ENCODE measurements around the gene AP1B1.
"Not testable (repeated sequence)": the region's sequence is repeated elsewhere in the genome, so short reads cannot be mapped to it uniquely, and the experiment has no call there.

The AP1B1 gene

DNA sequence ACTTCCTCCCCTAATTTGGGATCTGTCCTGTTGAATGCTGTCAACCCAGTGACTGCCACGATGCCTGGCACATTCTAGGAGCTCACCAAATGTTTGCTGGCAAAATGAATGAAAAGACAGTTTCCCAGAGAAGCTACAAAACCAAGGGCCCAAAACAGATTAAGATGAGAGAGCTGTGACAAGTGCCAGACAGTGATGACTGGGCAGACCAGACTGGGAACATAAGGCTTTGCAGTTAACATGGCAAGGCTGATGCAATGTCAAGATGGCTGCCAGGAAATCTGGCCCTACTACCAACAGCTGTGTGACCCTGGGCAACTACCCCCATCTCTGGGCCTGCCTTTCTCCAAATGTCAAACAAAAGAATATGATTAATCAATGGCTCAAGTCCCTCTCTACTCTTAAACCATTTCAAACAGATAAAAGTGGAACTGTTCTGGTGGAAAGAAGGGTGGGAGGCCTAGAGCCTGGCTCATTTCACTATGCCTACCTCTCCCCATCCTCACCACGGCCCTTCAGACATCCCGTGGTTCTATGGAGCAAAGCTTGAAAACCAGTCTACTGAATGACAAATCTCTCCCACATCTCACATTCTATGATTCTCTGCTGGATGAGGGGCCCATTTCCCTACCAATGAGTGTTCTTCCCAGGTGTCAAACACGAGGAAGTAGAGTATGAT lies 12.8 kb downstream of the AP1B1 start:
- DNase-seq (ENCODE audit: low spot score) (no peak), ATAC-seq (ENCODE audit: low read depth) (no peak)
- TF ChIP-seq, protein P1, sequence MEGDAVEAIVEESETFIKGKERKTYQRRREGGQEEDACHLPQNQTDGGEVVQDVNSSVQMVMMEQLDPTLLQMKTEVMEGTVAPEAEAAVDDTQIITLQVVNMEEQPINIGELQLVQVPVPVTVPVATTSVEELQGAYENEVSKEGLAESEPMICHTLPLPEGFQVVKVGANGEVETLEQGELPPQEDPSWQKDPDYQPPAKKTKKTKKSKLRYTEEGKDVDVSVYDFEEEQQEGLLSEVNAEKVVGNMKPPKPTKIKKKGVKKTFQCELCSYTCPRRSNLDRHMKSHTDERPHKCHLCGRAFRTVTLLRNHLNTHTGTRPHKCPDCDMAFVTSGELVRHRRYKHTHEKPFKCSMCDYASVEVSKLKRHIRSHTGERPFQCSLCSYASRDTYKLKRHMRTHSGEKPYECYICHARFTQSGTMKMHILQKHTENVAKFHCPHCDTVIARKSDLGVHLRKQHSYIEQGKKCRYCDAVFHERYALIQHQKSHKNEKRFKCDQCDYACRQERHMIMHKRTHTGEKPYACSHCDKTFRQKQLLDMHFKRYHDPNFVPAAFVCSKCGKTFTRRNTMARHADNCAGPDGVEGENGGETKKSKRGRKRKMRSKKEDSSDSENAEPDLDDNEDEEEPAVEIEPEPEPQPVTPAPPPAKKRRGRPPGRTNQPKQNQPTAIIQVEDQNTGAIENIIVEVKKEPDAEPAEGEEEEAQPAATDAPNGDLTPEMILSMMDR (IDR thresholded peaks at IDR 0.05; ENCODE audit: poor library complexity, severe bottlenecking), result no peak
- Histone ChIP-seq H3K9me3 (ENCODE audit: severe bottlenecking) (no peaks in the 10 kb centered on the region), H3K36me3 (ENCODE audit: low read depth) (peaks cover 41% of the 10 kb centered on the region), H3K4me1 (ENCODE audit: insufficient read depth, poor library complexity, severe bottlenecking) (peaks cover 24% of the 10 kb centered on the region), H3K27ac (ENCODE audit: poor library complexity, severe bottlenecking) (no peak overlapping the region), H3K4me3 (ENCODE audit: severe bottlenecking) (no peak overlapping the region), H3K27me3 (ENCODE audit: insufficient read depth, poor library complexity, severe bottlenecking) (no peaks in the 10 kb centered on the region)

DNA sequence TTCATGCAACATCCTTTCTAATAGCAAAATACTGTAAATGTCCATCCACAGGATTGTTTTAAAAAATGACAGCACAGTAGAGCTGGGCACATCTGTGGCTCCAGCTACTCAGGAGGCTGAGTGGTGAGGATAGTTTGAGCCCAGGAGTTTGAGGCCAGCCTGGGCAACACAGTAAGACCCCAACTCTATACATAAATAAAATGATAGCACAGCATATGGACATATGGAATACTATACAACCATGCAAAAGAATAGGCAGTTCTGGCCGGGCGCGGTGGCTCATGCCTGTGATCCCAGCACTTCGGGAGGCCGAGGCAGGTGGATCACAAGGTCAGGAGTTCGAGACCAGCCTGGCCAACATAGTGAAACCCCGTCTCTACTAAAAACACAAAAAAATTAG lies 13.6 kb downstream of the AP1B1 start:
- Histone ChIP-seq H3K36me3 (ENCODE audit: low read depth) (peaks cover 41% of the 10 kb centered on the region), H3K4me1 (ENCODE audit: insufficient read depth, poor library complexity, severe bottlenecking) (peaks cover 23% of the 10 kb centered on the region)
- not testable (repeated sequence) for ATAC-seq (ENCODE audit: low read depth); H3K9me3 ChIP-seq (ENCODE audit: severe bottlenecking); H3K27me3 ChIP-seq (ENCODE audit: insufficient read depth, poor library complexity, severe bottlenecking); DNase-seq (ENCODE audit: low spot score); H3K27ac ChIP-seq (ENCODE audit: poor library complexity, severe bottlenecking); H3K4me3 ChIP-seq (ENCODE audit: severe bottlenecking)

DNA sequence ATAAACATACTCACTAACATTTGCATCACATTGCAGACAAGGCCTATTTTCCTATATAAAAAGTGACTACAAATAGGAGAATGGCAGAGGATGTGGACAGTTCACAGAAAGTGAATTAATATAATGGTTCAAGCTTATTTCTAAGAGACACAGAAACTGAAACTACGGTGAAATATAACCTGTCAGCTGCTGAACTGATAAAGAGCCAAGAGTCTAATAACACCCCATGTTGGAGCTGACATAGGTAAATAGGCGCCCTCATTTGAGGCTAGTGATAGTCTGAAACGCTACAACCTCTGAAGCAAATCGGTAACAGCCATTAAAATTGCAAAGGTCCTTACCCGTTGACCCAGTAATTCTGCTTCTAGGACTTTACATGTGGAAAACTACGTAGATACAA lies 14.0 kb downstream of the AP1B1 start:
- Histone ChIP-seq H3K9me3 (ENCODE audit: severe bottlenecking) (no peaks in the 10 kb centered on the region), H3K27ac (ENCODE audit: poor library complexity, severe bottlenecking) (no peak overlapping the region), H3K4me1 (ENCODE audit: insufficient read depth, poor library complexity, severe bottlenecking) (peaks cover 23% of the 10 kb centered on the region), H3K4me3 (ENCODE audit: severe bottlenecking) (no peak overlapping the region), H3K27me3 (ENCODE audit: insufficient read depth, poor library complexity, severe bottlenecking) (no peaks in the 10 kb centered on the region), H3K36me3 (ENCODE audit: low read depth) (peaks cover 38% of the 10 kb centered on the region)
- no peak for DNase-seq (ENCODE audit: low spot score)
- TF ChIP-seq, protein P1 (IDR thresholded peaks at IDR 0.05; ENCODE audit: poor library complexity, severe bottlenecking), result no peak
- ATAC-seq (ENCODE audit: low read depth), result no peak

DNA sequence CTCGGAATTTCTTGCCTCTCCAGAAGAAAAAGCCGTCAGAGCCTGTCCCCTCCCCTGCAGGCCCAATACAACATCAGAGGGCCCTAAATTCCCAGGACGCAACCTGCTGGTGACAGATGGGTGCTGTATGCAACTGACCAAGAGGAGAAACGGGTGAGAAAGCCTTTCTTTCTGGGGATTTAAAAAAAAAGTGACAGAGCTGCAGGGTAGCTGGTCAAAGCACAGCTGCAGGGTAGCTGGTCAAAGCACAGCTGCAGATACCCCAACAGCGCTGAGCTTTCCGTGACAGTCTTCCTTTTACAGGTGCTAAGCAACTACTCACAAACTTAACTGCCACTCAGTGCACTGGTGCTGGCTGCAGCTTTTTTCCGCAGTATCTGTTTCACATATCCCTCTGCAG lies 17.8 kb downstream of the AP1B1 start:
- TF ChIP-seq, protein P1 (IDR thresholded peaks at IDR 0.05; ENCODE audit: poor library complexity, severe bottlenecking), result no peak
- no peaks in the 10 kb centered on the region for H3K27me3 ChIP-seq (ENCODE audit: insufficient read depth, poor library complexity, severe bottlenecking)
- DNase-seq (ENCODE audit: low spot score), result no peak
- H3K27ac ChIP-seq (ENCODE audit: poor library complexity, severe bottlenecking), result no peak overlapping the region
- no peaks in the 10 kb centered on the region for H3K9me3 ChIP-seq (ENCODE audit: severe bottlenecking)
- no peak for ATAC-seq (ENCODE audit: low read depth)
- H3K4me3 ChIP-seq (ENCODE audit: severe bottlenecking), result no peak overlapping the region
- peaks cover 25% of the 10 kb centered on the region for H3K36me3 ChIP-seq (ENCODE audit: low read depth)
- no peaks in the 10 kb centered on the region for H3K4me1 ChIP-seq (ENCODE audit: insufficient read depth, poor library complexity, severe bottlenecking)

DNA sequence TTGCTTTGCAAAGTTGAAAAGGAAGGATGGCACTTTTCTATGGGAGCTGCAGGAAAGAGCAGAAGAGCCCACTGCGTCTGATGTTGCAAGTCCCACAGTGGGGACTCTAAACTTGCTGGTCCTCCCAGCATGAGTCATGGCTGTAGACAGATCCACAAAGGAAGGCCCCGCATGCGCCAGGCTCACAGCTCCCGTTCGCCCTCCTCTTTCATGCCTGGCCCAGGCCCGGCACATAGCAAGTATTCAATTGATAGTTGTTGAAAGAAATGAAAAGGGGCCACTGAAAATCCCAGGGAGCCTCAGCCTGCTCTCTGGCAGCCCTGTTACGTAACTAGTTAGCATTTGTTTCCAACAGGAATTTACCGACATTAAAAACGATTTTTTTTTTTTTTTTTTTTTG lies 18.9 kb downstream of the AP1B1 start:
- no peak overlapping the region for H3K27ac ChIP-seq (ENCODE audit: poor library complexity, severe bottlenecking)
- H3K9me3 ChIP-seq (ENCODE audit: severe bottlenecking), result no peaks in the 10 kb centered on the region
- TF ChIP-seq, protein P1 (IDR thresholded peaks at IDR 0.05; ENCODE audit: poor library complexity, severe bottlenecking), result no peak
- H3K36me3 ChIP-seq (ENCODE audit: low read depth), result peaks cover 19% of the 10 kb centered on the region
- DNase-seq (ENCODE audit: low spot score), result no peak
- H3K4me1 ChIP-seq (ENCODE audit: insufficient read depth, poor library complexity, severe bottlenecking), result no peaks in the 10 kb centered on the region
- H3K27me3 ChIP-seq (ENCODE audit: insufficient read depth, poor library complexity, severe bottlenecking), result no peaks in the 10 kb centered on the region
- no peak for ATAC-seq (ENCODE audit: low read depth)
- H3K4me3 ChIP-seq (ENCODE audit: severe bottlenecking), result no peak overlapping the region
